ENCODE results near the gene WDR46. TPM values are rescaled to one million over a fixed set of nuclear protein-coding genes. Genes with fewer than 3 reads are reported as not detected.

The WDR46 gene
- total and polyA plus RNA-seq, 2 of the 13 experiments (the other 11 are each of a cell fraction or from before 2014, with no cell fraction given), result 47.4 to 105 TPM

DNA sequence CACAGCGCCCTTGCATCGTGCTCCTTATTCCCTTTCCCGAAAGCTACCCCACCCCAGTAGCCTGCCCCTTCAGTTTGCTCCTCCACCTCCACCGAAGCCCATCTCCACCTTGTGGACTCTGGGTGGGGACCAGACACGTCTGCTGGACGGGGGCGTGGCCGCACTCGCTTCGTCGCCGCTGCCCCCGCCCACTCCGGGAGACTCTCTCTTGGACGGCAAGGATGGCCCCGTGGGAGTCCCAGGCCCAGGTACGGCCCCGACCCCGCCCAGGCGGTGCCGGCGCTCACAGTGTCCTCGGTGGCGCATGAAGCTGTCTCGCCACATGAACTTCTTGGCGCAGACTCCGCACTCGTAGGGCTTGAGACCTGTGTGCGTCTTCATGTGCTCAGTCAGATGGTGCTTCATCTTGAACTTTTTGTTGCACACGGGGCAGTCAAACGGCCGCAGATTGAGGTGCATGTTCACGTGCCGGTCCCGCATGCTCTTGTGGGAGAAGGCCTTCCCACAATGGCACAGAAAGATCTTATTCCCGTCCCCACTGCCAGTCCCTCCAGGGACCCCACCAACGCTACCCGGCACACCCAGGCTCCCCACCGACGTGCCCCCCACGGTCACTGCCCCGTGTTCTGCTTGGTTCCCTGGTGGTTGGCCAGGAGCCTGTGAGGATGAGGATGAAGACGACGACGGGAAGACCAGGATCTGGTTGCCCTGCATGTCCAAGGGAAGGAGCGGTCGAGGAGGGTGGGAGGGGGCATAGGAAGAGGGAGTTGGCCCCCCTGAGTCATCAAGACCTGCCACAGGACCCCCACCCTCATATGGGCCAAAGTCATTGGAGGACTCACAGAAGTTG is 26.1 kb upstream of the WDR46 start (continued):
- TF ChIP-seq THAP9 (CRISPR knock-in tag; IDR thresholded peaks at IDR 0.05; ENCODE audit: borderline replicate concordance), result peak; percentile 39; the same call in 1 of the 2 replicates
- TF ChIP-seq KDM5B (CRISPR knock-in tag; IDR thresholded peaks at IDR 0.05; ENCODE audit: borderline replicate concordance), result 0 out of 2 replicates have a peak, but pooled peaks have one; percentile 0
- no peak for TF ChIP-seq DR1 (CRISPR knock-in tag; IDR thresholded peaks at IDR 0.05)
- TF ChIP-seq ZNF225 (CRISPR knock-in tag; IDR thresholded peaks at IDR 0.05), result no peak
- no peak for TF ChIP-seq GATA4 (IDR thresholded peaks at IDR 0.05; ENCODE audit: borderline replicate concordance, low read depth)
- no peak for TF ChIP-seq ZNF580 (CRISPR knock-in tag; IDR thresholded peaks at IDR 0.05; ENCODE audit: borderline replicate concordance, low read depth)
- TF ChIP-seq ZNF687 (CRISPR knock-in tag; IDR thresholded peaks at IDR 0.05), result peak; percentile 43; the same call in 1 of the 2 replicates
- TF ChIP-seq AGO1 (IDR thresholded peaks at IDR 0.05; ENCODE audit: low read depth, low read length, poor library complexity, severe bottlenecking), result peak; percentile 93
- TF ChIP-seq, protein P1, sequence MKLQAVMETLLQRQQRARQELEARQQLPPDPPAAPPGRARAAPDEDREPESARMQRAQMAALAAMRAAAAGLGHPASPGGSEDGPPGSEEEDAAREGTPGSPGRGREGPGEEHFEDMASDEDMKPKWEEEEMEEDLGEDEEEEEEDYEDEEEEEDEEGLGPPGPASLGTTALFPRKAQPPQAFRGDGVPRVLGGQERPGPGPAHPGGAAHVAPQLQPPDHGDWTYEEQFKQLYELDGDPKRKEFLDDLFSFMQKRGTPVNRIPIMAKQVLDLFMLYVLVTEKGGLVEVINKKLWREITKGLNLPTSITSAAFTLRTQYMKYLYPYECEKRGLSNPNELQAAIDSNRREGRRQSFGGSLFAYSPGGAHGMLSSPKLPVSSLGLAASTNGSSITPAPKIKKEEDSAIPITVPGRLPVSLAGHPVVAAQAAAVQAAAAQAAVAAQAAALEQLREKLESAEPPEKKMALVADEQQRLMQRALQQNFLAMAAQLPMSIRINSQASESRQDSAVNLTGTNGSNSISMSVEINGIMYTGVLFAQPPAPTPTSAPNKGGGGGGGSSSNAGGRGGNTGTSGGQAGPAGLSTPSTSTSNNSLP (IDR thresholded peaks at IDR 0.05; ENCODE audit: low read depth, low read length), result no peak
- TF ChIP-seq PAWR (CRISPR knock-in tag; IDR thresholded peaks at IDR 0.05; ENCODE audit: borderline replicate concordance), result no peak
- no peak for TF ChIP-seq KDM5A (IDR thresholded peaks at IDR 0.05; ENCODE audit: borderline replicate concordance, low read length)
- peak; percentile 57; the same call in 1 of the 2 replicates for TF ChIP-seq ZFP91 (CRISPR knock-in tag; IDR thresholded peaks at IDR 0.05; ENCODE audit: borderline replicate concordance)
- TF ChIP-seq ZNF639 (CRISPR knock-in tag; conservative IDR thresholded peaks at IDR 0.05), result no peak
- no peak for TF ChIP-seq SIX4 (CRISPR knock-in tag; IDR thresholded peaks at IDR 0.05)
- TF ChIP-seq ZNF33B (CRISPR knock-in tag; IDR thresholded peaks at IDR 0.05), result no peak
